Glutamatergic neuron (in vitro differentiated cells): Measurements from ENCODE around the gene STAB2. TPM values are rescaled to one million over a fixed set of nuclear protein-coding genes. Genes with fewer than 3 reads are reported as not detected.

ENCODE experiments used
- DNase-seq: peaks from one replicate; pipeline ENCODE4 v3.0.0; 2022
- H3K27ac Mint-ChIP-seq: one replicate; pipeline ENCODE4 v1.8.0; 2020; ENCODE audit warnings: mild to moderate bottlenecking, mixed read lengths, inconsistent platforms; ENCODE audit not compliant: unreplicated experiment
- H3K27me3 Mint-ChIP-seq: one replicate; pipeline ENCODE4 v1.8.0; 2020; ENCODE audit warnings: mild to moderate bottlenecking, moderate library complexity, mixed read lengths, inconsistent platforms; ENCODE audit not compliant: unreplicated experiment
- H3K36me3 Mint-ChIP-seq: one replicate; pipeline ENCODE4 v1.8.0; 2020; ENCODE audit warnings: mild to moderate bottlenecking, mixed read lengths, inconsistent platforms; ENCODE audit not compliant: unreplicated experiment
- H3K4me1 Mint-ChIP-seq: one replicate; pipeline ENCODE4 v1.8.0; 2020; ENCODE audit warnings: mild to moderate bottlenecking, low read depth, mixed read lengths, inconsistent platforms; ENCODE audit not compliant: unreplicated experiment
- H3K4me3 Mint-ChIP-seq: one replicate; pipeline ENCODE4 v1.8.0; 2020; ENCODE audit warnings: mild to moderate bottlenecking, mixed read lengths, inconsistent platforms; ENCODE audit not compliant: unreplicated experiment
- H3K9me3 Mint-ChIP-seq: one replicate; pipeline ENCODE4 v1.8.0; 2020; ENCODE audit warnings: mild to moderate bottlenecking, moderate library complexity, mixed read lengths, inconsistent platforms; ENCODE audit not compliant: unreplicated experiment
- CTCF ChIP-seq: fragments of 200-600 bp; sonication (generic); IDR thresholded peaks from one replicate; pipeline ENCODE4 v1.5.0; 2021; ENCODE audit not compliant: partially characterized antibody, unreplicated experiment
- total RNA-seq: library from RNA; stranded (reverse); fragmentation: NEBNext Ultra II Directional; extraction: Animal tissue kit (Norgen Biotek cat#: 25700); gene quantifications from one replicate; pipeline ENCODE4 v1.2.1, GENCODE V29; 2021; ENCODE audit not compliant: unreplicated experiment

Gene STAB2
- total RNA-seq, 1 donor from 2014 or later: not detected

GRCh38 chr12:103782399-103782798 is 195.3 kb downstream of the STAB2 start:
- Mint-ChIP-seq H3K4me1 (peaks cover 10% of the 10 kb centered on the region), H3K27ac (no peak overlapping the region), H3K9me3 (no peaks in the 10 kb centered on the region), H3K4me3 (no peak overlapping the region), H3K27me3 (peaks cover 5% of the 10 kb centered on the region), H3K36me3 (no peaks in the 10 kb centered on the region)
- no peak for TF ChIP-seq CTCF
- no peak for DNase-seq

GRCh38 chr12:103783744-103784664 is 196.9 kb downstream of the STAB2 start:
- H3K4me3 Mint-ChIP-seq: no peak overlapping the region
- no peaks in the 10 kb centered on the region for H3K36me3 Mint-ChIP-seq
- peaks cover 5% of the 10 kb centered on the region for H3K27me3 Mint-ChIP-seq
- H3K27ac Mint-ChIP-seq: no peak overlapping the region
- peaks cover 10% of the 10 kb centered on the region for H3K4me1 Mint-ChIP-seq
- H3K9me3 Mint-ChIP-seq: no peaks in the 10 kb centered on the region
- DNase-seq: no peak
- TF ChIP-seq CTCF: no peak

GRCh38 chr12:103785243-103786031 is 198.4 kb downstream of the STAB2 start:
- no peak for TF ChIP-seq CTCF
- Mint-ChIP-seq H3K4me1 (peaks cover 7% of the 10 kb centered on the region), H3K27ac (no peak overlapping the region), H3K9me3 (no peaks in the 10 kb centered on the region), H3K36me3 (no peaks in the 10 kb centered on the region), H3K27me3 (peaks cover 5% of the 10 kb centered on the region), H3K4me3 (no peak overlapping the region)
- no peak for DNase-seq

GRCh38 chr12:103786201-103786600 is 199.1 kb downstream of the STAB2 start:
- peaks cover 3% of the 10 kb centered on the region for H3K4me1 Mint-ChIP-seq
- no peak for TF ChIP-seq CTCF
- H3K36me3 Mint-ChIP-seq: no peaks in the 10 kb centered on the region
- H3K27ac Mint-ChIP-seq: no peak overlapping the region
- H3K27me3 Mint-ChIP-seq: peaks cover 5% of the 10 kb centered on the region
- no peak overlapping the region for H3K4me3 Mint-ChIP-seq
- no peaks in the 10 kb centered on the region for H3K9me3 Mint-ChIP-seq
- DNase-seq: no peak
